HepG2 (cell line): ENCODE measurements around the gene SNCAIP. TPM values are rescaled to one million over a fixed set of nuclear protein-coding genes. Genes with fewer than 3 reads are reported as not detected.

ENCODE experiments used
- ATAC-seq: fragments of 200-7000 bp; cut with Tn5 transposase; 3 replicates; pipeline ENCODE4 v1.9.1; 2020; ENCODE audit warnings: mild to moderate bottlenecking, moderate library complexity
- BruUV-seq: library from RNA; stranded (reverse); fragments of 400-500 nt; replicated peaks from 2 replicates; lab custom pipeline; 2021; lab: Mats Ljungman, UMichigan
- CTCF ChIA-PET: fragments of 300-600 bp; formaldehyde crosslinking; extraction: SDS; loops from one replicate; lab custom pipeline; 2021; ENCODE audit warnings: low total read pairs, inconsistent platforms, low intra/inter-chr PET ratio; lab: Yijun Ruan, JAX
- POLR2A ChIA-PET: fragments of 350-600 bp; sonication (Branson Sonifier 250); formaldehyde crosslinking; loops from one replicate; lab custom pipeline; 2020; ENCODE audit warnings: antibody characterized with exemption, inconsistent platforms; lab: Yijun Ruan, JAX
- DNase-seq: peaks from one replicate; pipeline ENCODE4 v3.0.0-alpha.2; 2015; ENCODE audit warnings: low spot score
- FAIRE-seq: peaks from 3 replicates; lab custom pipeline; 2011; peaks lifted over from hg19 to GRCh38; lab: Jason Lieb, UNC
- H2AFZ ChIP-seq: one replicate; pipeline ENCODE4 v1.6.1; 2011; ENCODE audit warnings: low read length, inconsistent platforms
- H3K27ac ChIP-seq: fragments of 300-600 bp; 3 replicates; pipeline ENCODE4 v1.8.0; 2011; ENCODE audit warnings: mixed run types, mild to moderate bottlenecking, mixed read lengths, low read length, inconsistent platforms; ENCODE audit not compliant: insufficient read depth; ENCODE audit errors: extremely low read length
- H3K27me3 ChIP-seq, 2 experiments: fragments of 200-600 bp in 1 of 2; 2 replicates in 1 of 2; 3 replicates in 1 of 2; pipeline versions ENCODE4 v1.6.0 to v1.8.0; 2011; ENCODE audit warnings: low read length in 2 of 2, mild to moderate bottlenecking in 2 of 2, moderate library complexity in 2 of 2, inconsistent platforms in 1 of 2; ENCODE audit not compliant: insufficient read depth in 2 of 2, control insufficient read depth in 1 of 2
- H3K36me3 ChIP-seq, 2 experiments: fragments of 200-600 bp in 1 of 2; replicated peaks in 1 of 2; 2 replicates in 1 of 2; 3 replicates in 1 of 2; pipeline versions ENCODE4 v1.5.1 to v1.8.0; 2011; ENCODE audit warnings: low read length in 2 of 2, inconsistent platforms in 1 of 2; ENCODE audit not compliant: insufficient read depth in 2 of 2, control insufficient read depth in 1 of 2
- H3K4me1 ChIP-seq: 2 replicates; pipeline ENCODE4 v1.5.1; 2012; ENCODE audit warnings: low read length, inconsistent platforms; ENCODE audit not compliant: insufficient read depth
- H3K4me2 ChIP-seq: 2 replicates; pipeline ENCODE4 v1.6.0; 2011; ENCODE audit warnings: low read depth, low read length, inconsistent platforms
- H3K4me3 ChIP-seq, 3 experiments: fragments of 200-600 bp in 1 of 3; sonication (generic), shearing (Covaris generic) in 1 of 3; replicated peaks in 1 of 3; 2 replicates each; pipeline ENCODE4 v1.5.1; 2011 to 2016; ENCODE audit warnings: low read length in 3 of 3, inconsistent platforms in 2 of 3, low read depth in 2 of 3, mild to moderate bottlenecking in 2 of 3, control low read depth in 1 of 3, mixed read lengths in 1 of 3; ENCODE audit not compliant: insufficient read depth in 1 of 3
- H3K79me2 ChIP-seq: one replicate; pipeline ENCODE4 v1.6.1; 2011; ENCODE audit warnings: low read length, inconsistent platforms; ENCODE audit not compliant: insufficient read depth
- H3K9ac ChIP-seq: 2 replicates; pipeline ENCODE4 v1.6.0; 2011; ENCODE audit warnings: mild to moderate bottlenecking, low read depth, low read length, inconsistent platforms; ENCODE audit not compliant: insufficient read depth
- H3K9me3 ChIP-seq: 2 replicates; pipeline ENCODE4 v1.5.1; 2012; ENCODE audit warnings: mild to moderate bottlenecking, low read length
- H4K20me1 ChIP-seq: 2 replicates; pipeline ENCODE4 v1.6.0; 2011; ENCODE audit warnings: inconsistent platforms, mild to moderate bottlenecking, low read length, moderate library complexity; ENCODE audit not compliant: insufficient read depth
- ARHGAP35 ChIP-seq: sonication (generic); formaldehyde crosslinking; IDR thresholded peaks from 2 replicates; pipeline ENCODE4 v1.9.0; 2022; ENCODE audit warnings: mild to moderate bottlenecking, inconsistent platforms, moderate library complexity, missing genetic modification reagents, borderline replicate concordance
- ARID4A ChIP-seq: sonication (generic); formaldehyde crosslinking; IDR thresholded peaks from 2 replicates; pipeline ENCODE4 v1.5.0; 2020; ENCODE audit warnings: mild to moderate bottlenecking, missing genetic modification reagents, borderline replicate concordance
- FIP1L1 ChIP-seq: fragments of 200-400 bp; formaldehyde crosslinking; IDR thresholded peaks from 2 replicates; pipeline ENCODE4 v1.6.1; 2018; ENCODE audit warnings: low read depth, mild to moderate bottlenecking, low read length, moderate library complexity, borderline replicate concordance; ENCODE audit not compliant: insufficient read depth
- FOXC1 ChIP-seq: sonication (generic); formaldehyde crosslinking; IDR thresholded peaks from 2 replicates; pipeline ENCODE4 v1.8.0; 2022; ENCODE audit warnings: mild to moderate bottlenecking, missing genetic modification reagents, borderline replicate concordance
- HMG20B ChIP-seq: conservative IDR thresholded peaks from 2 replicates; pipeline ENCODE4 v1.6.1; 2016; ENCODE audit warnings: missing genetic modification reagents, missing compliant biosample characterization
- PHF8 ChIP-seq: sonication (generic); formaldehyde crosslinking; IDR thresholded peaks from 2 replicates; pipeline ENCODE4 v1.5.0; 2020; ENCODE audit warnings: missing genetic modification reagents
- RCOR2 ChIP-seq: IDR thresholded peaks from 2 replicates; pipeline ENCODE4 v1.6.1; 2016; ENCODE audit warnings: missing biosample characterization, missing genetic modification reagents
- SNAI1 ChIP-seq: sonication (generic); formaldehyde crosslinking; IDR thresholded peaks from 2 replicates; pipeline ENCODE4 v1.5.0; 2020; ENCODE audit warnings: mild to moderate bottlenecking, missing genetic modification reagents, borderline replicate concordance
- ZBTB1 ChIP-seq: sonication (generic); formaldehyde crosslinking; IDR thresholded peaks from 2 replicates; pipeline ENCODE4 v1.4.0; 2020; ENCODE audit warnings: missing genetic modification reagents, borderline replicate concordance
- ZMYM4 ChIP-seq: sonication (generic); formaldehyde crosslinking; IDR thresholded peaks from 2 replicates; pipeline ENCODE4 v1.8.1; 2023; ENCODE audit warnings: mild to moderate bottlenecking, missing genetic modification reagents
- ZNF430 ChIP-seq: sonication (generic); formaldehyde crosslinking; IDR thresholded peaks from 2 replicates; pipeline ENCODE4 v1.9.0; 2021; ENCODE audit warnings: mild to moderate bottlenecking, missing genetic modification reagents
- ZNF552 ChIP-seq: sonication (generic); formaldehyde crosslinking; IDR thresholded peaks from 2 replicates; pipeline ENCODE4 v1.9.0; 2022; ENCODE audit warnings: missing genetic modification reagents, mild to moderate bottlenecking, borderline replicate concordance
- ZSCAN9 ChIP-seq: IDR thresholded peaks from 2 replicates; pipeline ENCODE4 v1.6.1; 2016; ENCODE audit warnings: borderline replicate concordance
- WGBS: methylation state at CpG from one replicate; pipeline ENCODE4 v1.1.6; 2017; ENCODE audit warnings: low lambda C conversion rate; 5-methylcytosine and 5-hydroxymethylcytosine counted together
- in situ Hi-C: cut with HindIII; loops from 2 replicates; pipeline ENCODE4 v1.10.0; 2017; ENCODE audit warnings: low pct_unique_long_range_greater_than_20kb; ENCODE audit not compliant: extremely low pct_ligation_motif_present
- intact Hi-C: fragments of 100-400 bp; cut with micrococcal nuclease; formaldehyde crosslinking; loops from one replicate; pipeline ENCODE4 v1.10.0; 2022; ENCODE audit not compliant: unreplicated experiment
- polyA plus RNA-seq, 8 experiments: library from polyadenylated mRNA; depleted of rRNA in 3 of 8; stranded (reverse) in 7 of 8; unstranded in 1 of 8; fragments of >200 nt; fragmentation: Illumina TruSeq in 4 of 8; extraction: Trizol in 4 of 8; gene quantifications; 2 replicates each; pipeline versions ENCODE4 v1.2.1 to v1.2.3, GENCODE V29; 2011 to 2016; ENCODE audit warnings: low read depth in 4 of 8, missing spikeins in 1 of 8, mixed read lengths in 1 of 8; ENCODE audit not compliant: insufficient read depth in 1 of 8
- total RNA-seq, 5 experiments: library from RNA; depleted of rRNA; stranded (reverse); fragments of >200 nt; fragmentation: Illumina TruSeq; extraction: Trizol; gene quantifications; 2 replicates each; pipeline ENCODE4 v1.2.3, GENCODE V29; 2016; ENCODE audit warnings: low read depth in 1 of 5
- TF ChIP-seq, protein P1 (sequence below): sonication (generic); IDR thresholded peaks from 2 replicates; pipeline ENCODE4 v1.6.1; 2016; ENCODE audit warnings: low read depth, borderline replicate concordance
- TF ChIP-seq, protein P2 (sequence below): sonication (generic); formaldehyde crosslinking; IDR thresholded peaks from 2 replicates; pipeline ENCODE4 v1.8.0; 2022; ENCODE audit warnings: mild to moderate bottlenecking, missing genetic modification reagents, borderline replicate concordance
- TF ChIP-seq, protein P3 (sequence below): sonication (generic); formaldehyde crosslinking; IDR thresholded peaks from 2 replicates; pipeline ENCODE4 v1.5.0; 2020; ENCODE audit warnings: mild to moderate bottlenecking, missing genetic modification reagents

SNCAIP gene
- total and polyA plus RNA-seq, 2 of the 13 experiments (the other 11 are each of a cell fraction or from before 2014, with no cell fraction given) = not detected

GRCh38 chr5:122473138-122473843 lies 161.3 kb downstream of the SNCAIP start:
- in situ Hi-C loops = no loop called here
- no peak for DNase-seq
- Histone ChIP-seq H2AFZ (no peak overlapping the region), H3K27ac (no peak overlapping the region), H4K20me1 (no peaks in the 10 kb centered on the region), H3K36me3 (no peaks in the 10 kb centered on the region), H3K4me2 (no peak overlapping the region), H3K9me3 (no peaks in the 10 kb centered on the region), H3K9ac (no peak overlapping the region), H3K4me1 (no peaks in the 10 kb centered on the region), H3K4me3 (no peak overlapping the region), H3K79me2 (no peaks in the 10 kb centered on the region), H3K27me3 (no peaks in the 10 kb centered on the region)
- intact Hi-C loops = no loop called here
- no TSS peak for BruUV-seq
- no peak for FAIRE-seq
- WGBS = 54% methylated on average over 5 of the region's 5 CpGs
- no peak for ATAC-seq
- ChIA-PET POLR2A (no interaction called here), CTCF (no interaction called here)
- TF ChIP-seq ARHGAP35 (CRISPR knock-in tag) (no peak), ARID4A (CRISPR knock-in tag) (no peak), SNAI1 (CRISPR knock-in tag) (no peak), PHF8 (CRISPR knock-in tag) (no peak), ZSCAN9 (CRISPR knock-in tag) (no peak), HMG20B (CRISPR knock-in tag) (no peak), ZBTB1 (CRISPR knock-in tag) (no peak), ZNF552 (CRISPR knock-in tag) (no peak), RCOR2 (CRISPR knock-in tag) (no peak), ZNF430 (CRISPR knock-in tag) (no peak), FIP1L1 (no peak), FOXC1 (CRISPR knock-in tag) (no peak), ZMYM4 (no peak)
- TF ChIP-seq, protein P1, sequence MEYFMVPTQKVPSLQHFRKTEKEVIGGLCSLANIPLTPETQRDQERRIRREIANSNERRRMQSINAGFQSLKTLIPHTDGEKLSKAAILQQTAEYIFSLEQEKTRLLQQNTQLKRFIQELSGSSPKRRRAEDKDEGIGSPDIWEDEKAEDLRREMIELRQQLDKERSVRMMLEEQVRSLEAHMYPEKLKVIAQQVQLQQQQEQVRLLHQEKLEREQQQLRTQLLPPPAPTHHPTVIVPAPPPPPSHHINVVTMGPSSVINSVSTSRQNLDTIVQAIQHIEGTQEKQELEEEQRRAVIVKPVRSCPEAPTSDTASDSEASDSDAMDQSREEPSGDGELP = no peak
- TF ChIP-seq, protein P2, sequence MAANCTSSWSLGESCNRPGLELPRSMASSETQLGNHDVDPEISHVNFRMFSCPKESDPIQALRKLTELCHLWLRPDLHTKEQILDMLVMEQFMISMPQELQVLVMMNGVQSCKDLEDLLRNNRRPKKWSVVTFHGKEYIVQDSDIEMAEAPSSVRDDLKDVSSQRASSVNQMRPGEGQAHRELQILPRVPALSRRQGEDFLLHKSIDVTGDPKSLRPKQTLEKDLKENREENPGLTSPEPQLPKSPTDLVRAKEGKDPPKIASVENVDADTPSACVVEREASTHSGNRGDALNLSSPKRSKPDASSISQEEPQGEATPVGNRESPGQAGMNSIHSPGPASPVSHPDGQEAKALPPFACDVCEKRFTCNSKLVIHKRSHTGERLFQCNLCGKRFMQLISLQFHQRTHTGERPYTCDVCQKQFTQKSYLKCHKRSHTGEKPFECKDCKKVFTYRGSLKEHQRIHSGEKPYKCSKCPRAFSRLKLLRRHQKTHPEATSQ (CRISPR knock-in tag) = no peak
- TF ChIP-seq, protein P3, sequence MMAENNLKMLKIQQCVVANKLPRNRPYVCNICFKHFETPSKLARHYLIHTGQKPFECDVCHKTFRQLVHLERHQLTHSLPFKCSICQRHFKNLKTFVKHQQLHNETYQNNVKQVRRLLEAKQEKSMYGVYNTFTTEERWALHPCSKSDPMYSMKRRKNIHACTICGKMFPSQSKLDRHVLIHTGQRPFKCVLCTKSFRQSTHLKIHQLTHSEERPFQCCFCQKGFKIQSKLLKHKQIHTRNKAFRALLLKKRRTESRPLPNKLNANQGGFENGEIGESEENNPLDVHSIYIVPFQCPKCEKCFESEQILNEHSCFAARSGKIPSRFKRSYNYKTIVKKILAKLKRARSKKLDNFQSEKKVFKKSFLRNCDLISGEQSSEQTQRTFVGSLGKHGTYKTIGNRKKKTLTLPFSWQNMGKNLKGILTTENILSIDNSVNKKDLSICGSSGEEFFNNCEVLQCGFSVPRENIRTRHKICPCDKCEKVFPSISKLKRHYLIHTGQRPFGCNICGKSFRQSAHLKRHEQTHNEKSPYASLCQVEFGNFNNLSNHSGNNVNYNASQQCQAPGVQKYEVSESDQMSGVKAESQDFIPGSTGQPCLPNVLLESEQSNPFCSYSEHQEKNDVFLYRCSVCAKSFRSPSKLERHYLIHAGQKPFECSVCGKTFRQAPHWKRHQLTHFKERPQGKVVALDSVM (CRISPR knock-in tag) = no peak
